LoVo (cell line): ENCODE measurements around the gene SLC22A31.
"Not testable (repeated sequence)": the region's sequence is repeated elsewhere in the genome, so short reads cannot be mapped to it uniquely, and the experiment has no call there.

Source experiments
- DNase-seq: peaks from one replicate; pipeline ENCODE4 v3.0.0-alpha.2; 2016; ENCODE audit warnings: low spot score

The SLC22A31 gene

DNA sequence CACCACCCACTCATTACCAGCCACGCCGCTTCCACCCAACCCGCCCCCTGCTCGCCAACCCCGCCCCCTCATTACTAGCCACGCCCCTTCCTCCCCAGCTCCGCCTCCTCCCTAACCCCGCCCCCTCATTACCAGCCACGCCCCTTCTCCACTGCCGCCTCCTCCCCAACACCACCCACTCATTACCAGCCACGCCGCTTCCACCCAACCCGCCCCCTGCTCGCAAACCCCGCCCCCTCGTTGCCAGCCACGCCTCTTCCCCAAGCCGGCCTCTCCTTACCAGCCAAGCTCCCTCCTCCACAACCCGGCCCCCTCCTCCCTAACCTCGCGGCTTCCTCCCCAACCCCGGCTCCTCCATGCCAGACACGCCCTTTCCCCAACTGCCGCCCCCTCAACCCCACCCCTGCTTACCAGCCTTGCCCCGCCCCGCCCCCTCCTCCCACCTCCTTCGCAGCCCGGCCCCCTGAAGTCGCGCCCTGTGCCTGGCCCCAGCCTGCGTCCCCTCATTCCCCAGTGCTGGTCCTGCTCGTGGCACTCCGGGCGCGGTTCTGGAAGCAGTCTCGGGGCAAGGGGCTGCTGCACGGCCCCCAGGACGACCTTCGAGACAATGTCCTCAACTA is 7.3 kb downstream of the SLC22A31 start:
- DNase-seq: peak; percentile 50

DNA sequence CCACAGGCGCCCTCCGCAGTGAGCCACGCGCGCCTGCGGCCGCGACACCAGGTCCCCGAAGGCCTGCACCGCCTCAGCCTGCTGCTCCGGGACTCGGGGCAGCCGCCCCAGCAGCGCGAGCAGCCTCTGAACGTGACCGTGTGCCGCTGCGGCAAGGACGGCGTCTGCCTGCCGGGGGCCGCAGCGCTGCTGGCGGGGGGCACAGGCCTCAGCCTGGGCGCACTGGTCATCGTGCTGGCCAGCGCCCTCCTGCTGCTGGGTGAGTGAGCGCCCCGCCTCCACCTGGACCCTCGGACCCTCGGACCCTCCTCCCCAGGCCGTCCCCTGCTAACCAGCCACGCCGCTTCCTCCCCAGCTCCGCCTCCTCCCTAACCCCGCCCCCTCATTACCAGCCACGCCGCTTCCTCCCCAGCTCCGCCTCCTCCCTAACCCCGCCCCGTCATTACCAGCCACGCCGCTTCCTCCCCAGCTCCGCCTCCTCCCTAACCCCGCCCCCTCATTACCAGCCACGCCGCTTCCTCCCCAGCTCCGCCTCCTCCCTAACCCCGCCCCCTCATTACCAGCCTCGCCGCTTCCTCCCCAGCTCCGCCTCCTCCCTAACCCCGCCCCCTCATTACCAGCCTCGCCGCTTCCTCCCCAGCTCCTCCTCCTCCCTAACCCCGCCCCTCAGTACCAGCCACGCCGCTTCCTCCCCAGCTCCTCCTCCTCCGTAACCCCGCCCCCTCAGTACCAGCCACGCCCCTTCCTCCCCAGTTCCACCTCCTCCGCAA is 8.0 kb downstream of the SLC22A31 start:
- DNase-seq: peak; percentile 70

DNA sequence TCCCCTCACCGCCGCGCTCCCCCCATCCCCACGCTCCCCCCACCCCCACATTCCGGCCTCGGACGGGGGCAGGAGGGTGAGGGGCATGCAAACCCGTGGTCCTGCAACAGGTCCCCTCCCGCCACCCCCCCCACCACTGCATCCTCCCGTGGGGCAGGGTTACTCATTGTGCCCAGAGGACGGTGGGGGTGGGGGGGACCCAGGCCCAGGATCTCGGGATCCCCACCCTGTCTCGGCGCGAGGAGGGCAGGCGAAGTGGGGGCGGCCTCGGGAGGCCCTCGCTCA is 8.5 kb downstream of the SLC22A31 start:
- DNase-seq: no peak

DNA sequence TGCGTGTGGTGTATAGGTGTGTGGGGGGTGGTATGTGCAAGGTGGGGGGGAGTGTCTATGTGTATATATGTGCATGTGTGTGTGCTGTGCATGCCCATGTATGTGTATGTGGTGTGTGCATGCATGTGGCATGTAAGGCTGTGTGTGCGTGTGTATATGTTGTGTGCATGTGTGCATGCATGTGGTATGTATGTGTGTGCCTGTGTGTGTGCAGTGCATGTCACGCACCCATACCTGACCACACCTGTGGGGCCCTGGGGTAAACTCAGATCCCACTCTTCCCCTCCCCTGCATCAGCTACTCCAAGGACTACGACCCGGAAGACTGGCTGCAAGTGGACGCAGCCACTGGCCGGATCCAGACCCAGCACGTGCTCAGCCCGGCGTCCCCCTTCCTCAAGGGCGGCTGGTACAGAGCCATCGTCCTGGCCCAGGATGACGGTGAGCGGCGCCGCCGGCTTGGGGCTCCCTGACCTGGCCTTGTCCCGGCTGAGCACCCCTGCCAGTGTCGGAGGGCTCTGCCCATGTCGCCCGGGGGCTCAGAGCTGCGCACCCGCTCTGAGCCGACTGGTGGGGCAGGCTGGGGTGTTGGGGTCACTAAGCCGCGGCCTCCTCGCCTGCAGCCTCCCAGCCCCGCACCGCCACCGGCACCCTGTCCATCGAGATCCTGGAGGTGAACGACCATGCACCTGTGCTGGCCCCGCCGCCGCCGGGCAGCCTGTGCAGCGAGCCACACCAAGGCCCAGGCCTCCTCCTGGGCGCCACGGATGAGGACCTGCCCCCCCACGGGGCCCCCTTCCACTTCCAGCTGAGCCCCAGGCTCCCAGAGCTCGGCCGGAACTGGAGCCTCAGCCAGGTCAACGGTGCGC is 9.1 kb downstream of the SLC22A31 start:
- no peak for DNase-seq

DNA sequence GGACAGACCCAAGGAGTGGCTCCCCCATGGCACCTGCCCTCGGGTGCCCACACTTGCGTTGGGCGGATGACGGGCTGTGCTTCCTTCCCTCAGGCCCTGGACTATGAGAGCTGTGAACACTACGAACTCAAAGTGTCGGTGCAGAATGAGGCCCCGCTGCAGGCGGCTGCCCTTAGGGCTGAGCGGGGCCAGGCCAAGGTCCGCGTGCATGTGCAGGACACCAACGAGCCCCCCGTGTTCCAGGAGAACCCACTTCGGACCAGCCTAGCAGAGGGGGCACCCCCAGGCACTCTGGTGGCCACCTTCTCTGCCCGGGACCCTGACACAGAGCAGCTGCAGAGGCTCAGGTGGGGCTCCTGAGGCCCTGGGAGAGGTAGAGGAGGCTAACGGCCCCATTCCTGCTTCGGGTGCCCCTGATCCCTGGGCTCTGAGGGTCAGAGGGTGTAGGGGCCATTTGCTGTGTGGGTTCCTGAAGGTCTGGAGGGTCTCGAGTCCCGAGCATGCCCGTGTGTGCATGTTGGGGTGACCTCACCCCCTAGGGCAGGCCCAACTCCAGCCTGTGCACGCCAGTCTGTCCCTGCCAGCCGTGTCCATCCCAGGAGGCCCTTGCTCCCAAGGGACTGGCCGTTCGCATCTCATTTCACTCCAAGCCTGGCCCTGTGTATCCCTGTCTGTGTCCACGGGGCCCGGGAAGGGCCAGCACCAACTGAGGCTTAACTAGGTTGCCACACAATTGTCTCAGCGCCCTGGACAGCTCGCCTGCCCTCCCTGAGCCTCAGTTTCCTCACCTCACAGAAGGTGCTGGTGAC is 10.0 kb downstream of the SLC22A31 start:
- DNase-seq: no peak

DNA sequence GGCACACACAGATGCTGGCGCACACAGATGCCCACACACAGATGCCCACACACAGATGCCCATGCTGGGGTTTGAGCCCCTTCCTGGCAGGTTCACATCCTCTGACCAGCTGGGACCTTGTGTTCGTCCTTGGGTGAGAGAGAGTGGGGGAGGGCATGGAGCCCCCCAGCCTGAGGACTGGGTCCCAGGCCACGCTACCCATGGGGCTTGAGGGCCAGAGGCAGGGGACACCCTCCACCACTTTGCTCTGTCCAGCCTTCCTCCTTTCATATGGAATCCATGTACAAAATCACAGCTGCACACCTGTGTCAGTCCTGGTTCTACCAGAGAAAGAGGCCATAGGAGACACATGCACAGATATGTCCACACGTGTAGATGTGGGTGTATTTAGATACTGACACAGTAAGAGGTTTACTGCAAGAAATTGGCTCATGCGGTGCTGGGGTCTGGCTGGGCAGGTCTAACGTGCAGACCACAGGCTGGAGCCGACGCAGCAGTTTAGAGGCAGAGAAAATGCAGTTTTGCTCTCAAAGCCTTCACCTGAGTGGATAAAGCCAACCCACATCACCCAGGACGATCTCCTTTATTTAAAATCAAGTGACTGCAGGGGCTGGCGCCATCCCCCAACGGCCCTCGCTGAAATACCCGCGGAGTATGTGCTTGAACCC is 10.8 kb downstream of the SLC22A31 start:
- no peak for DNase-seq

DNA sequence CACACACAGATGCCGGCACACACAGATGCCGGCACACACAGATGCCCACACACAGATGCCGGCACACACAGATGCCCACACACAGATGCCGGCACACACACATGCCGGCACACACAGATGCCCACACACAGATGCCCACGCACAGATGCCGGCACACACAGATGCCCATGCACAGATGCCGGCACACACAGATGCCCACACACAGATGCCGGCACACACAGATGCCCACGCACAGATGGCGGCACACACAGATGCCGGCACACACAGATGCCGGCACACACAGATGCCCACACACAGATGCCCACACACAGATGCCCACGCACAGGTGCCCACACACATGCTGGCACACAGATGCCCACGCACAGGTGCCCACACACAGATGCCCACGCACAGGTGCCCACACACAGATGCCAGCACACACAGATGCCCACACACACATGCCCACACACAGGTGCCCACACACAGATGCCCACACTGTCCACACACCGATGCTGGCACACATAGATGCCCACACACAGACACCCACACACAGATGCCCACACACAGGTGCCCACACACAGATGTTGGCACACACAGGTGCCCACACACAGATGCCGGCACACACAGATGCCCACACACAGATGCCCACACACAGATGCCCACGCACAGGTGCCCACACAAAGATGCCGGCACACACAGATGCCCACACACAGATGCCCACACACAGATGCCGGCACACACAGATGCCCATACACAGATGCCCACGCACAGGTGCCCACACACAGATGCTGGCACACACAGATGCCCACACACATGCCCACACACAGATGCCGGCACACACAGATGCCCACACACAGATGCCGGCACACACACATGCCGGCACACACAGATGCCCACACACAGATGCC is 11.6 kb downstream of the SLC22A31 start:
- not testable (repeated sequence) for DNase-seq

DNA sequence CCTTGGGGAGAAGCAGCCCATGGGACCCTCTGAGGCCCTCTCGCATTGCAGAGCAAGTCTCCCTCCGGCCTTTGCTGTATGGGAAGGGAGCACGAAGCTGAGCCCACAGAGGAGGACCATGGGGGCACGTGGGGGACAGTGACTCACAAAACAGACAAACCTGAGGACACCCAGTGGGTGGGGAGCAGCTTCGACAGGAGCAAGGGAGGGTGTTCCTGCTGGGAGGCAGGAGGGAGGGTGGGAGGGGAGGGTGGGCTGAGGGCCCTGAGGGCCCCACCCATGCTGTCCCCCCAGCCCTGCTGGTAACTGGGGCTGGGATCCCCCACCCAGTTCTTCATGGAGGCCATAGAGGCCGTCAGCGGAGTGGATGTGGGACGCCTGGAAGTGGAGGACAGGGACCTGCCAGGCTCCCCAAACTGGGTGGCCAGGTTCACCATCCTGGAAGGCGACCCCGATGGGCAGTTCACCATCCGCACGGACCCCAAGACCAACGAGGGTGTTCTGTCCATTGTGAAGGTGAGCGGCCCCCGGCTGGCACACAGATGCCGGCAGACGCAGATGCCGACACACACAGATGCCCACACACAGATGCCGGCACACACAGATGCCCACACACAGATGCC is 12.5 kb downstream of the SLC22A31 start:
- DNase-seq: no peak

DNA sequence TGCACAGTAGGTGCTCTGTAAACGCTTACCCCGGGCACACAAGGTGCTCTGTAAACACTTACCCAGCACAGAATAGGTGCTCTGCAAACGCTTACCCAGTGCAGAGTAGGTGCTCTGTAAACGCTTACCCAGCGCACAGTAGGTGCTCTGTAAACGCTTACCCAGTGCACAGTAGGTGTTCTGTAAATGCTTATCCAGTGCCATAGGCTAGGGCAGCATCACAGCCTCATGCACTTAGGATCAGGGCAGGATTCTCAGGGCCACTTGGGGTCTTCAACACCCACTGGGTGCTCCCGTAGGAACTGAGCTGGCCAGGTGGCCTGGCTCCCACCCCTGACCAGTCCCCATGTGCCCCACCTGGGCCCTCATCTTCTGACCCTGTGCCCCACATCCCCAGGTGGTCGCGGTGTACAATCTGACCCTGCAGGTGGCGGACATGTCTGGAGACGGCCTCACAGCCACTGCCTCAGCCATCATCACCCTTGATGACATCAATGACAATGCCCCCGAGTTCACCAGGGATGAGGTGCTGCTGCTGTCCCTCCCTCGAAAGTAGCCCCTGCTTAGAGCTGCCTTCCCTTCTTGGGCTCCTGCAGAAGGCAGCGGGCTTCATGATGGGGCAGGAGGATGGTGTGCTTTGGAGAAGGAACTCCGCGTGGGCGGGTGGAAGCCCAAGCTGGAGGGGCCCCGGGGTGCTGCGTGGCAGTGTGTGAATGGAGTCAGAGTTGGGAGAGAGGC is 13.1 kb downstream of the SLC22A31 start:
- peak; percentile 20 for DNase-seq

DNA sequence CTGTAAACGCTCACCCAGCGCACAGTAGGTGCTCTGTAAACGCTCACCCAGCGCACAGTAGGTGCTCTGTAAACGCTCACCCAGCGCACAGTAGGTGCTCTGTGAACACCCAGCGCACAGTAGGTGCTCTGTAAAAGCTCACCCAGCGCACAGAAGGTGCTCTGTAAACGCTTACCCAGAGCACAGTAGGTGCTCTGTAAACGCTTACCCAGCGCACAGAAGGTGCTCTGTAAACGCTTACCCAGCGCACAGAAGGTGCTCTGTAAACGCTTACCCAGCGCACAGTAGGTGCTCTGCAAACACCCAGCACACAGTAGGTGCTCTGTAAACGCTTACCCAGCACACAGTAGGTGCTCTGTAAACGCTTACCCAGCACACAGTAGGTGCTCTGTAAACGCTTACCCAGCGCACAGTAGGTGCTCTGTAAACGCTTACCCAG is 13.7 kb downstream of the SLC22A31 start:
- not testable (repeated sequence) for DNase-seq

DNA sequence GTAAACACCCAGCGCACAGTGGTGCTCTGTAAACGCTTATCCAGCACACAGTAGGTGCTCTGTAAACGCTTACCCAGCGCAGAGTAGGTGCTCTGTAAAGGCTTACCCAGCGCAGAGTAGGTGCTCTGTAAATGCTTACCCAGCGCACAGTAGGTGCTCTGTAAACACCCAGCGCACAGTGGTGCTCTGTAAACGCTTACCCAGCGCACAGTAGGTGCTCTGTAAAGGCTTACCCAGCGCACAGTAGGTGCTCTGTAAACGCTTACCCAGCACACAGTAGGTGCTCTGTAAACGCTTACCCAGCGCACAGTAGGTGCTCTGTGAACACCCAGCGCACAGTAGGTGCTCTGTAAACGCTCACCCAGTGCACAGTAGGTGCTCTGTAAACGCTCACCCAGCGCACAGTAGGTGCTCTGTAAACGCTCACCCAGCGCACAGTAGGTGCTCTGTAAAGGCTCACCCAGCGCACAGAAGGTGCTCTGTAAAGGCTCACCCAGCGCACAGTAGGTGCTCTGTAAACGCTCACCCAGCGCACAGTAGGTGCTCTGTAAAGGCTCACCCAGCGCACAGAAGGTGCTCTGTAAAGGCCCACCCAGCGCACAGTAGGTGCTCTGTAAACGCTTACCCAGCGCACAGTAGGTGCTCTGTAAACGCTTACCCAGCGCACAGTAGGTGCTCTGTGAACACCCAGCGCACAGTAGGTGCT is 14.3 kb downstream of the SLC22A31 start:
- not testable (repeated sequence) for DNase-seq

DNA sequence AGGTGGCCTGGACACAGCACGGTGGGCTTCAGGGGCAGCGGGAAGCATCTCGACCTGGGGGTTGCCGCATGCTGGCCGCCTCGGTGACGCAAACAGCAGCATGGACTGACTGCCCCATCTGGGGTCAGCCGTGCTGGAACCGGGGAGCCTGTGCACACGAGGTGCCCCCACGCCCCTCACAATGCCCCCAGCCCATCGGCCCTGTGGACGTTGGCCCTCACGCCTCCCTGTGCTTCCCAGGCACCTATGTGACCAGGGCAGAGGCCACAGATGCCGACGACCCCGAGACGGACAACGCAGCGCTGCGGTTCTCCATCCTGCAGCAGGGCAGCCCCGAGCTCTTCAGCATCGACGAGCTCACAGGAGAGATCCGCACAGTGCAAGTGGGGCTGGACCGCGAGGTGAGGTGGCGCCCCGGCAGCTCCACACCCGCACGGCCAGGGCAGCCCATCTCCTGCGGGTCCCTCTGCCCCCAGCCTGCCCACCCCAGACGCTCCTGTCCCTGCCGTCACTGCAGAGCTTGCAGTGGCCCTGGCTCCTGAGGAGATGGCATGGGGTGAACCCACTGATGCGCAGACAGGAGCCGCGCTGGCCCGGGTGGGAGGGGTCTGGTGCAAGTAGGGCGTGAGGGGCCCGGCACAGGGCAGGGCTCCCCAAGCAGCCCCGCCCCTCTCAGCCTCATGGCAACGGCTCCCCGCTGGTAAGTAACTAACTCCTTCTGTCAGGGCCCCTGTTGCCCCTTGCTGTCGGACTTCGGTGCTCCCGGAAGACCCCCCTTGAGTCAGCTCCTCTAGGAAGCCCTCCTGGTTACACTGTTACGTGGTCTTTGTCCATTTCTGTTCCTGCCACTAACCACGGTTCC is 15.2 kb downstream of the SLC22A31 start:
- no peak for DNase-seq

DNA sequence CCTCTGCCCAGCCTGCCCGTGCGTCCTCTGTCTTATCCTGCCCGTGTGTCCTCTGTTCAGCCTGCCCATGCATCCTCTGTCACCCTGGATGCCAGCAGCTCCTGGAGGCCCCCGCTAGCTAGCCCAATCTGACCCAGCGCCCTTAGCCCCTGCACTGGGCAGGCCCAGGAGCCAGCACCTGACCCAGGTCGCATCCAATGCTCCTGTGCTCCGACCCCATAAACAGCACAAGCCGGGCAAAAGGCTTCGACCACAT is 15.7 kb downstream of the SLC22A31 start:
- no peak for DNase-seq

DNA sequence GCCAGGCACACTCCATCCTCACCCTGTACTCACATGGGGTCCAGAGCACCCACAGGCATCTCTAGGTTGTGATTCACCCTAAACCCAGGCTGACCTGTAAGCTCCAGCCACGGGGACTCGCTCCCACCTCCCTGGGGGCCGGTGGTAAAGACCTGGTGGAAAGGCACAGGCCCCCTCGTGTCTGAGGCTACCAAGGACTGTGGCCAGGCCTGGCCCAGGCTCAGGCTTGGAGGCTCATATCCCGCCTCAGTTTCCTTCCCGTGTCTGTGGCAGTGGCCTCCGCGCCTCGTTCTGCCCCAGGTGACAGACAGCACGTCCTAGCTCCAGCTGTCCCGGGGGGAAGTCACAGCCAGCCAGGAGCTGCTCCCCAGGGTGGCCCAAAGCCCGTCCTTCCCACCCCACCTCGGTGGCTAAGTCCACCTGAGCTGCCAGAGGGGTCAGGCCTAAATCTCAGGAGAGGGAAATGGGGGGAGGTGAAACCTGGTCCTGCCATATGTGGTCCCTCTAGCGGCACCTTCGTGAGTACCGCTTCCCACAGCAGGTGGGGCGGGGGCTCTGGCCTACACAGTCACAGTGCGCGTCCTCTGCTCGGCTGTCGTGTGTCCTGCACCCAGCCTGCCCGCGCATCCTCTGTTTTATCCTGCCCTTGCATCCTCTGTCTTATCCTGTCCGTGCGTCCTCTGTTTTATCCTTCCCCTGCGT is 16.2 kb downstream of the SLC22A31 start:
- no peak for DNase-seq

DNA sequence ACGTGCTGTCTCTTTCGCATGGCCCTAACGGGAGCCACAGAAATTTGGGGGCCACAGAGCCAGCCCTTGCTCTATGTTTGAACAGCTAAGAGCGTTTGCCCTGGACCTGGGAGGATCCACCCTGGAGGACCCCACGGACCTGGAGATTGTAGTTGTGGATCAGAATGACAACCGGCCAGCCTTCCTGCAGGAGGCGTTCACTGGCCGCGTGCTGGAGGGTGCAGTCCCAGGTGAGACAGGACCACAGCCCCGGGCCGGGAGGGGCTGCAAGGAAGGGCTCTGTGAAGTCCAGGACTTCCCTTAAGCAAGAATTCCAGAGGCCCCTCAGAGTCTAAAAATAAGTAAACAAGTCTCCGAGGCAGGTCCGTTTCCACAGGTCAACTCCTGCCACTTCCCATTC is 16.9 kb downstream of the SLC22A31 start:
- DNase-seq: no peak

DNA sequence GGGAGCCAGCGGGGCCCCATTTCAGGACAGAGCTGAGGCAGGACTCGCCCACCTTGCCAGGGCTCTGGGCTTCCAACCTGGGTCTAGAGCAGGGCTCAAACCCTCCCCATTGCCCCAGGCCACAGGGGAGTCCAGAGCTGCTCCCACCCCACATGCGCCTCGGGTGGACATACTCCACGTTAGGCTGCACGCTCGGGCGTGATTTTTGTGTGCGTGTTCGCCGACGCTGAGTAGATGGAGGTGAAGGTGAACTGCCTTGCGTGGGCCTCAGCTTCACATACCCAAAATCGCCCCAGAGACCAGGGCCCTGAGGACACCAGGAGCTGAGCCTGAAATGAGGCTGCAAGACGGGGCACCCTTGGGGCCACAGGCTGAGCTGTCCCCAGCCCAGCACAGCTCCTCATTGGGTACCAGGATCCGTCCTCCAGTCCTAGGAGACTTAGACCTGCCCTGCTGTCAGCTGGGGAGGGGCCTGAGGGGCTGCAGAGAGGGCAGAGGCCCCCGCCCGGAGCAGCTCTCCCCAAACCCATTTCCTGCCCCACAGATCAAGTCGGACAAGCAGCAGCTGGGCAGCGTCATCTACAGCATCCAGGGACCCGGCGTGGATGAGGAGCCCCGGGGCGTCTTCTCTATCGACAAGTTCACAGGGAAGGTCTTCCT is 20.6 kb downstream of the SLC22A31 start:
- DNase-seq: no peak

DNA sequence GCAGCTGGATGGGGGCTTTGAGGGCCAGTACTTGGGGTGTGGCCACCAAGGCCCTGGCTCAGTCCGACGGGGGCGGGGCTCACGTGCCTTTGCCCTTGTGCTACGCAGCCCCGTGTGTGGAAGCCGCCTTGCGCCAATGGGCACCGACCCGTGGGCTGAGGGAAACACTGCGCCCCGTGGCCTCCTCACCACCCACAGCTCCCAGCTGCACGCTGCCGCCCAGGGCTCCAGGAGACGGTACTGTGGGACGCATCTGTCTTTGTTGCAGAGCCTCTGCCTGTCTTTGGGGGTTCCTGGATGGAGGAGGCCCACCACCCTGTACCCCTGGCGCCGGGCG is 21.2 kb downstream of the SLC22A31 start:
- DNase-seq: no peak
